ENCODE measurements around the gene CORO6.

Gene CORO6

GRCh38 chr17:29590411-29591145, 32.1 kb downstream of the CORO6 start:
- peak; percentile 75 for DNase-seq

GRCh38 chr17:29589524-29590410, 32.9 kb downstream of the CORO6 start, which contains the start of gene GIT1:
Gene GIT1 (minus strand): TSS chr17:29589648. CDS start chr17:29589378, 270 bp downstream.
- DNase-seq = peak; percentile 83

- peak; percentile 17 for DNase-seq
These were observed 33.9 kb downstream of the CORO6 start for GRCh38 chr17:29588562-29589411.

DNA sequence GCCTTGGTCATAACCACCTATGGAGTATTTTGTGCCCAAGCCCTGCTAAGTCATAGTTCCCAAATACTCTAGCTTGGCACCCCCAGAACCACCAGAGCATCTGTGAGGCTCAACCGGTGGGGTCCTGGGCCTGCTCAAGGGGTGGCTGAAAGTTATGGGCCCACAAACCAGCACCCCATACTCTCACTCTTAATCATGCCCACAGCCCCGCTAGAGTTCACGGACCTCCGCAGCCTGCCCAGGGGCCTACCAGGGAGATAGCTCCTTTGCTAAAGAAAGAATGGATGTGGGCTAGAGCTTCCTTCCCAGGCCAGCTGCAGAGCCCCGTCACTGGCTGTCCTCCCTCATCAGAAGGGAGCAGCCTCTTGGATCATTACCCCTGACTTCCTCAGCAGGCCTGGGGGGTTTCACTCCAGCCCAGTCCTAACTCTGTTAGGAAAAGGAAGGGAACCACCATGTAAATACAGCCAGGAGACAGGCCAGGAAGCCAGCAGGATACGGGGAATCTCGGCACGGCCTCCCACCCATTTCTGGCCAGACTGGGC, 34.6 kb downstream of the CORO6 start:
- DNase-seq = no peak

DNA sequence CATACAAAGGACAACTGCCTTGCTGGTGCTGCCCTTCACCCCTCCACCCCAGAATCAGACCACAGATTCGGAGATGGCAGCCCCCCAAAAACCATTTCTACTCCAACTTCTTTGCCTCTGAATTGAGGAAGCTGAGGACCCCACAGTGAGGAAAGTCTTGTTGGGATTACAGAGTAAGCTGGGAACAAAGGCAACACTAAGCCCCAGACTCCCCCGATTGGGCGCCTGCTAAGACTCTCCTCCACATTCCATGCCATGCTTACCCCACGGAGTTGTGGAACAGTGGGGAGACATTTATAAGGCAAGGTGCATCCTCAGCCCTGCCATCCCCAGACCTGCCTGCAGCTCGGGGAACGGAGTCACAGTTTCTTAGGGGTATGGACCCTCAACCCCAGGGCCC, 35.1 kb downstream of the CORO6 start:
- DNase-seq = peak; percentile 1

DNA sequence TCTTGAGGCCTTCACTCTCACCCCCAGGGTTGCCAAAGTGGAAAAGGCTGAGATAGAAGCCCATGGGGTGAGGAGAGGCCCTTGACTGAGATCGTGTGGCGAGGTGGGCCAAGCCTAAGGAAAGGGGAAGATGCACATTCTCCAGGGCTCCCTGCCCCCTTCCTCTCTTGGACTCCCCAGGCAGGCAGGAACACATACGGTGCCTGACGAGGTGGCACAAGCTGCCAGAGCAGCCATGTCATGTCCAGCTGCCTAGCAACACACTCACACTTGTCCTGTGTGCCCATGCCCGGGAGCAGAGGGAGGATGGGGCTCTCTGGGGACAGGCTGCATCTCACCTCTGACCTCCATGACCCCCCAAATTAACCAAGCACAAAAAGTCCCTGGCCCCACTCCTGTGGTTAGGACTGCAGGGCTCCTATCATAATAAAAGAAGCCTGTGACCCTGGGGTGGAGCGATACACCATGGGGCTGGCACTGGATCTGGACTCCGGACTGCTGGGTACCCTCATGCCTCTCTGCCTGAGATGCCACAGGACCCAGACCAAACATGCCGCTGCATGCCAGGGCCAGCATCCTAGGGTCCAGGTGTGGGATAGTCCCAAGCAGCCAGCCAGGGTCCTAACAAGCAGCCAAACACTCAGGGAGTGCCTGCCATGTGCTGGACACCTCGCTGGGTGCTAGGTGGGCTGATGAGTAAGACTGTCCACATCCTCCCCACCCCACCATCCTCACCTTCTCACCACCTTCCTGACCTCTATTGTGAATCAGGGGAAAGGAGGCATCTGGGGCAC, 35.8 kb downstream of the CORO6 start:
- DNase-seq = no peak

DNA sequence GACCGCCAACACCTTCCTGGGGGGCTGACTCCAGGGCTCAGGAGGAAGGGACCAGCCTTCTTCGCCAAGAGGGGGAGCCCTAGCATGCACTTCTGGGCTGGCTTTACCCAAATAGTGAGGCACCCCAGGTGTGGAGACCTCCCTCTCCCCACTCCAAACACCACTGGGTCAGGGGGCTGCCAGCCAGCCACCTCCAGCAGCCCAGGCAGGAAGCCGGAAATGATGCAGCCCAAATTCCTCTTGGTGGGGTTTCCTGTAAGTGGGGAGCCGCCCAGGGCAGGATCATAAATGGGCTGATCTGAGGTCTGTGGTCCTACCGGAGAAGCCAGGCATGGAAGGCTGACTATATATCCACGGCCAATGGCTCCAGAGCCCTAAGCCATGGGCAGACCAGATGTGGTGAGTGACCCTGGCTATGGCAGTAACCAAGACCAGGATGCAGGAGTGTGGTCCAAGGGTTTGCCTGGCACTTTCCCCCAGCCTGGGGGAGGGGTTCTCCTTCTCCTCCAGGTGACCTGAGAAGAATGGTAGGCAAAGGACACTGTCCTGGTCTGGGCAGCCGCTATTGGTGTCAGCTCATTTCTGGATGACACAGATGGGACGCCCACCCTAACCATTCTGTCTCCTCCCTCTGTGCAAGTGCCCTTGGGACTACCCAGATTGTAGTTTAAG, 37.5 kb downstream of the CORO6 start:
- DNase-seq = no peak

- DNase-seq = no peak
These were observed 38.1 kb downstream of the CORO6 start for GRCh38 chr17:29584452-29585079.

GRCh38 chr17:29583324-29584248, 39.1 kb downstream of the CORO6 start:
- no peak for DNase-seq

DNA sequence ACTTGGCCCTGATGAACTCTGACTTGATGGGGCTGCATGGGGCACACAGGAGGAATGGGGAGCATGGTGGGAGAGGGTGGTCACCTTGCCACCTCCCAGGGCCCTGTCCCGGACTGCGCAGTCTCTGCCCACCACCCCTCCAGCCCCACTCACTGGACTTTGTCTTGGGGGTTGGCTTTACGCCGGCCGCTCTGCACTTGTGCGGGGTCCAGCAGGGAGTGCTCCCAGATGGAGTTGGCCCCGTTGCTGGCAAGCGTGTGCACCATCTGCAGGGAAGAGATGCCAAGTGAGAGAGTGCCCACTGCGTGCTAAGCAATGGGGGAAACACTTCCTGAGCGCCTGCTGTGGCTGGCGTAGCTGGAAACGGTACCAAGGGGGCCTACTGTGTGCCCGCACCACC, 39.9 kb downstream of the CORO6 start:
- DNase-seq = no peak

- DNase-seq = no peak
These were observed 40.4 kb downstream of the CORO6 start for GRCh38 chr17:29582254-29582765.

GRCh38 chr17:29581583-29582253, 41.0 kb downstream of the CORO6 start:
- no peak for DNase-seq

GRCh38 chr17:29579866-29580771, 42.6 kb downstream of the CORO6 start:
- DNase-seq = peak; percentile 63

GRCh38 chr17:29578626-29579485, 43.9 kb downstream of the CORO6 start:
- DNase-seq = no peak

DNA sequence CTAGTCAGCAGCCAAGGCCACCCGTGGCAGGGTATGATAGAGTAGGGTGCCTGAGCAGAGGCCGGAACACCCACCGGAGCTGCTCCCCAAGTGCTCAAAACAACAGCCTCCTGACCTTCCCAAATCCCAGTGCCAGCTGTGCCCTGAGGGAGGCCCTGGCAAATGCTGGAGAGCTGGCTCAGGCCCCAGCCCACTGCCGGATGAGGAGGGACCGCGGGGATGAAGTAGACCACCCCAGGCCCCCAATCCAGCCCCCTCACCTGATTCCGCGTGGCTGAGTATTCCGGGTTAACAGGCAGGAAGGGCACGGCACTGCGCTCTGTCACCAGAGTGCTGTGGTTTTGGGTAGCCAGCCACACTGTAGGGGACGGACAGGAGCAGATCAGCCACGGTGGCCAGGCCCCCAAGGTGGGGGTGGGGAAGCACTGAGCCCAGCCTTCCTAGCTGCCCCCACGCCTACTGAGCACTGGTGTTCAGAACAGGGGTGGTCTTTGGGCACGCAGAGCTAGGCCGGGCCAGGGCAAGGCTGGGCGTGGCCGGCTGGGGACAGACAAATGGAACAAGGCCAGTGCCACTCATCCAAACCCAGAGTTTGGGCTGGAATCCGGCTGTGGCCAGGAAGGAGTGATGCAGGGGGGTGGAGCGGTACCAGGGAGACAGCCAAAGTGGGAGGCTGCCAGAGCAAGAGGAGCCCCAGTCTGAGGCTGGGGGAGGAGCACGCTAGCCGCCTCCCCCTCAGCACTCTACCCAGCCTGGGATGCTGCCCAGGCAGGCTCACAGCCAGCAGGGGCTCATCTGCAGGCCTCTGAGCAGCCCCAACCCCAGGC, 45.1 kb downstream of the CORO6 start:
- peak; percentile 47 for DNase-seq

GRCh38 chr17:29577001-29577370, 45.7 kb downstream of the CORO6 start:
- no peak for DNase-seq

Measured in NCI-H226 (cell line).